Breast epithelium (tissue), 4 donors: Measurements from ENCODE around the gene FEZF2. TPM values are rescaled to one million over a fixed set of nuclear protein-coding genes. Genes with fewer than 3 reads are reported as not detected.

Experiments used
- DNase-seq, 2 donors: peaks; one replicate each; pipeline ENCODE4 v3.0.0-alpha.2; 2019; ENCODE audit warnings: low spot score in 2 of 2
- H3K27ac ChIP-seq, 2 donors: fragments of 200-600 bp; sonication (generic) in 1 of 2; one replicate each; pipeline ENCODE4 v1.5.1; 2016 to 2019; ENCODE audit warnings: mild to moderate bottlenecking in 1 of 2
- H3K27me3 ChIP-seq, 2 donors: fragments of 200-600 bp; sonication (generic) in 1 of 2; one replicate each; pipeline versions ENCODE4 v1.5.1 to v1.6.0; 2017 to 2019; ENCODE audit warnings: control low read depth in 1 of 2, mild to moderate bottlenecking in 1 of 2
- H3K36me3 ChIP-seq: fragments of 200-600 bp; one replicate; pipeline ENCODE4 v1.5.1; 2019
- H3K4me1 ChIP-seq, 2 donors: fragments of 200-600 bp; sonication (generic); one replicate each; pipeline ENCODE4 v1.5.1; 2016 to 2019; ENCODE audit warnings: control low read depth in 1 of 2
- H3K4me3 ChIP-seq, 3 donors: fragments of 200-600 bp; sonication (generic); 1 replicate in 2 of 3; 2 replicates in 1 of 3; pipeline ENCODE4 v1.5.1; 2016 to 2019; ENCODE audit warnings: mild to moderate bottlenecking in 3 of 3, moderate library complexity in 2 of 3
- H3K9me3 ChIP-seq, 2 donors: fragments of 200-600 bp; sonication (generic) in 1 of 2; one replicate each; pipeline ENCODE4 v1.5.1; 2016 to 2019; ENCODE audit warnings: control low read depth in 1 of 2
- POLR2A ChIP-seq: fragments of 450-650 bp; IDR thresholded peaks from one replicate; pipeline ENCODE4 v1.6.1; 2016; ENCODE audit warnings: antibody characterized with exemption, mild to moderate bottlenecking, moderate library complexity
- POLR2AphosphoS5 ChIP-seq, 3 donors: sonication (generic); formaldehyde crosslinking; IDR thresholded peaks; one replicate each; pipeline ENCODE4 v1.6.1; 2017; ENCODE audit warnings: antibody characterized with exemption in 3 of 3
- intact Hi-C: fragments of 100-400 bp; cut with DNase I; formaldehyde crosslinking; loops from one replicate; pipeline ENCODE4 v1.15.1; 2023; ENCODE audit warnings: low total_unique reads
- total RNA-seq, 3 donors: library from RNA; depleted of rRNA; stranded (reverse); fragments of >200 nt; gene quantifications; one replicate each; pipeline ENCODE4 v1.1.0, GENCODE V29; 2016
- TF ChIP-seq, protein P1 (sequence below), 3 donors: fragments of 450-650 bp; IDR thresholded peaks; one replicate each; pipeline ENCODE4 v1.5.1; 2016 to 2017; ENCODE audit warnings: antibody characterized with exemption in 3 of 3, mild to moderate bottlenecking in 3 of 3, moderate library complexity in 3 of 3

FEZF2 gene
- total RNA-seq, 3 donors from 2014 or later: not detected

DNA sequence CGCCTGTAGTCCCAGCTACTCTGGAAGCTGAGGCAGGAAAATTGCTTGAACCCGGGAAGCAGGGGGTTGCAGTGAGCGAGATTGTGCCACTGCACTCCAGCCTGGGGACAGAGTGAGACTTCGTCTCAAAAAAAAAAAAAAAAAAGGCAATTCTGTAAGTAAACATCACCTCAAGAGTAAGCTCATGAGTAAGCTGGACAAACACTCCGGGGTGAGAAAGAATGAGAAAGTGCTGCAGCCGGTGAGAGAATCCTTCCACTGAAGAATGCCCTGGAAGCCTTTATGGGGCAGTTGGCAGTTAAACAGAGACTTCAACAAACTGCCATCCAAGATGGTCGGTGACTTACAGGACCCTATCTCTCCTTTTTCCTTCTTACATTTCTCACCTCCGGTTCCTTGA, 47.5 kb downstream of the FEZF2 start:
- no peak for DNase-seq
- Histone ChIP-seq H3K27me3 (no peaks in the 10 kb centered on the region), H3K4me3 (no peak overlapping the region), H3K27ac (no peak overlapping the region), H3K9me3 (no peaks in the 10 kb centered on the region), H3K36me3 (no peaks in the 10 kb centered on the region), H3K4me1 (no peaks in the 10 kb centered on the region)
- intact Hi-C loops: no loop called here
- TF ChIP-seq, protein P1, sequence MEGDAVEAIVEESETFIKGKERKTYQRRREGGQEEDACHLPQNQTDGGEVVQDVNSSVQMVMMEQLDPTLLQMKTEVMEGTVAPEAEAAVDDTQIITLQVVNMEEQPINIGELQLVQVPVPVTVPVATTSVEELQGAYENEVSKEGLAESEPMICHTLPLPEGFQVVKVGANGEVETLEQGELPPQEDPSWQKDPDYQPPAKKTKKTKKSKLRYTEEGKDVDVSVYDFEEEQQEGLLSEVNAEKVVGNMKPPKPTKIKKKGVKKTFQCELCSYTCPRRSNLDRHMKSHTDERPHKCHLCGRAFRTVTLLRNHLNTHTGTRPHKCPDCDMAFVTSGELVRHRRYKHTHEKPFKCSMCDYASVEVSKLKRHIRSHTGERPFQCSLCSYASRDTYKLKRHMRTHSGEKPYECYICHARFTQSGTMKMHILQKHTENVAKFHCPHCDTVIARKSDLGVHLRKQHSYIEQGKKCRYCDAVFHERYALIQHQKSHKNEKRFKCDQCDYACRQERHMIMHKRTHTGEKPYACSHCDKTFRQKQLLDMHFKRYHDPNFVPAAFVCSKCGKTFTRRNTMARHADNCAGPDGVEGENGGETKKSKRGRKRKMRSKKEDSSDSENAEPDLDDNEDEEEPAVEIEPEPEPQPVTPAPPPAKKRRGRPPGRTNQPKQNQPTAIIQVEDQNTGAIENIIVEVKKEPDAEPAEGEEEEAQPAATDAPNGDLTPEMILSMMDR (IDR thresholded peaks at IDR 0.05): no peak
- TF ChIP-seq POLR2AphosphoS5 (IDR thresholded peaks at IDR 0.05): no peak
- no peak for TF ChIP-seq POLR2A

DNA sequence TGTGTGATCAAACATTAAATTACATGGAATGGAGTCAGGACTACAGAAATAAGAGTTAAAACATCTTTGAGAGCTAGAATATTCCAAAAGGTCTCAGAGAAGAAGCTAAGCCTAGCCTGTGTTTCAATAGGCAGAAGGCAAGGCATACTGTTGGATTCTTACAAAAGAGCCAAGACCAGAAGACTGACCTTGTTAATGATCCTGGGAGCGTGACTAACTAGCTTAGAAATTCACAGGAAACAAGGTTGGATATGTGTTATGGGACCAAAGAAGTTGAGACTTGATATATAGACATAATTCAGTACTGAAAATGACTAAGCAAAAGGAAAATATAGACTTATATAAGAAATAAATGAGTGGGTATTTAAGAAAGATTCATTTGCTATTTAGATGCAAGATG, 50.1 kb downstream of the FEZF2 start:
- no peaks in the 10 kb centered on the region for H3K27me3 ChIP-seq
- H3K9me3 ChIP-seq: no peaks in the 10 kb centered on the region
- no peak overlapping the region for H3K4me3 ChIP-seq
- intact Hi-C loops: no loop called here
- TF ChIP-seq, protein P1 (IDR thresholded peaks at IDR 0.05): no peak
- TF ChIP-seq POLR2A: no peak
- TF ChIP-seq POLR2AphosphoS5 (IDR thresholded peaks at IDR 0.05): no peak
- DNase-seq: no peak
- H3K36me3 ChIP-seq: no peaks in the 10 kb centered on the region
- H3K4me1 ChIP-seq: no peaks in the 10 kb centered on the region
- no peak overlapping the region for H3K27ac ChIP-seq
